ENCODE measurements around the gene FNBP1L.

FNBP1L gene

DNA sequence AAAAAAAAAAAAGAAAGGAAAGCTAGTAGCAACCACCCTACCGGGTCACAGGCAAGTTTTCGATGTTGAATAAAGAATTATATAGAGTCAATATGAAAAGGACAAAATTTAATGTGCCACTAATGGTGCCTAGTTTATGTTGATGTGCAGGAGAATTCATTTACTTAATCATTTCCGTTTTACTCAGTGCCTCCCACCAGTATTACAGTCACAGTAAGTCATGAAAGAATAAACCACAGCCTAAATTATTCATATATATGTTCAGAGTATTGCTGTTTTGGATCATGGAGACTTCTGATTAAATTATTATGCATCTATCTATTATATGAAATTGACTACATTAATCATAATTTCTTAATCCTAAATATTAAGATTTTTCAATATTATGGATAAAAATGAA, 35.3 kb downstream of the FNBP1L start:
- no peak for TF ChIP-seq CTCF (IDR thresholded peaks at IDR 0.05)

DNA sequence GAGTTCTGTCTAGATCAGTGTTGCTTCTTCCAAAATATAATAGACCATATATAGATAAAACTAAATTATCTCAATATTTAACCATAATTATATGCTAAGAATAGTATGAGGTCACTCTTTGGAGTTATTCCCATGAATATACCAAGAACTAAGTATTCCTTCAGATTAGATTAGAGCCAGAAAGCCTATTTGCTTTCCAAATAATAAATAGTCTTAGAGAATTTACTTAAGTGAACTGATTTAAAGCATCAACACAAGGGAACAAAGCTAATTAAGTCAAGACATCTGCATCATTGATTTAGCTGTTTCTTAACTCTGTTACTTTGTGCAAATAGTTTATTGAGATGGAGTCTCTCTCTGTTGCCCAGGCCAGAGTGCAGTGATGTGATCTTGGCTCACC, 35.7 kb downstream of the FNBP1L start:
- no peak for TF ChIP-seq CTCF (IDR thresholded peaks at IDR 0.05)

GRCh38 chr1:93488207-93488606, 40.3 kb downstream of the FNBP1L start:
- TF ChIP-seq CTCF (IDR thresholded peaks at IDR 0.05), result no peak

GRCh38 chr1:93489756-93490155, 41.8 kb downstream of the FNBP1L start:
- TF ChIP-seq CTCF (IDR thresholded peaks at IDR 0.05), result no peak

DNA sequence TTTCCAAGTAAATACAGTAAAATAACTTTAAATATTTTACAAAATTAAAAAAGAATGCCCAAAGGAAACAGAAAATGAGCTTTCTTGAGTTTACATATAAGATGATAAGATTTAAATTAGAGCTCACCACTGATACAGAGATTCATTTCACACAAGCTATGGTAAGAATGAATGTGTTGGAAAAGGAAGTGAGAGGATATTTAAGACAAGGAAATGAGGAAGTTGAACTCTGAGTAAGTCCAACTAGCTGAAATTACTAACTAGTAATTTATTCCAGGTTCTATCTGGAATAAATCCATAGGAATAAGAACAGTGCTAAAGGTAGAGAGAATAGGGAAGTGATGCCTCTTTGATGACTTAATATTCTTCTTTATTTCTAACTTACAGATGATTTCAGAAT, 42.4 kb downstream of the FNBP1L start:
- no peak for TF ChIP-seq CTCF (IDR thresholded peaks at IDR 0.05)

- no peak for TF ChIP-seq CTCF (IDR thresholded peaks at IDR 0.05)
Measured at GRCh38 chr1:93495911-93496310, 48.0 kb downstream of the FNBP1L start.

GRCh38 chr1:93496520-93496919, 48.6 kb downstream of the FNBP1L start:
- TF ChIP-seq CTCF (IDR thresholded peaks at IDR 0.05), result no peak

- no peak for TF ChIP-seq CTCF (IDR thresholded peaks at IDR 0.05)
Measured at GRCh38 chr1:93499075-93499474, 51.2 kb downstream of the FNBP1L start.
